ENCODE data around the gene NDUFV1. TPM values are rescaled to one million over a fixed set of nuclear protein-coding genes. Genes with fewer than 3 reads are reported as not detected.
"Not testable (repeated sequence)": the region's sequence is repeated elsewhere in the genome, so short reads cannot be mapped to it uniquely, and the experiment has no call there.

Gene NDUFV1
- total and polyA plus RNA-seq, 12 donors = 84.2 to 439 (median 244) TPM

DNA sequence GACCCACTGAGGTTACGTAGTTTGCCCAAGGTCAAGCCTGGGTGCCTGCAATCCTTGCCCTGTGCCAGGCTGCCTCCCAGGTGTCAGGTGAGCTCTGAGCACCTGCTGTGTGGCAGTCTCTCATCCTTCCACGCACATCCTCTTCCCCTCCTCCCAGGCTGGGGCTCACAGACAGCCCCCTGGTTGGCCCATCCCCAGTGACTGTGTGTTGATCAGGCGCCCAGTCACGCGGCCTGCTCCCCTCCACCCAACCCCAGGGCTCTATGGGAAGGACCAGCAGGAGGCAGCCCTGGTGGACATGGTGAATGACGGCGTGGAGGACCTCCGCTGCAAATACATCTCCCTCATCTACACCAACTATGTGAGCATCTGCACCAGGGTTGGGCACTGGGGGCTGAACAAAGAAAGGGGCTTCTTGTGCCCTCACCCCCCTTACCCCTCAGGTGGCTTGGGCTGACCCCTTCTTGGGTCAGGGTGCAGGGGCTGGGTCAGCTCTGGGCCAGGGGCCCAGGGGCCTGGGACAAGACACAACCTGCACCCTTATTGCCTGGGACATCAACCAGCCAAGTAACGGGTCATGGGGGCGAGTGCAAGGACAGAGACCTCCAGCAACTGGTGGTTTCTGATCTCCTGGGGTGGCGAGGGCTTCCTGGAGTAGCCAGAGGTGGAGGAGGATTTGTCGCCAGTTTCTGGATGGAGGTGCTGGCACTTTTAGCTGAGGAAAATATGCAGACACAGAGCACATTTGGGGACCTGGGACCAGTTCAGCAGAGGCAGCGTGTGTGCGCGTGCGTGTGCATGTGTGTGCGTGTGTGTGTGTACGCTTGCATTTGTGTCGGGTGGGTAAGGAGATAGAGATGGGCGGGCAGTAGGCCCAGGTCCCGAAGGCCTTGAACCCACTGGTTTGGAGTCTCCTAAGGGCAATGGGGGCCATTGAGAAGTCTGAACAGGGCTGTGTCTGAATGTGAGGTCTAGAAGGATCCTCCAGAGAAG is 21.6 kb upstream of the NDUFV1 start:
- intact Hi-C loops (cut with DNase I) = no loop called here
- Histone ChIP-seq H3K27ac (peak overlapping the region in 4 of 5 donors; percentile 94 to 96 (median 95)), H3K36me3 (replicated peaks in 1 of 2) (peaks cover 0 to 8% of the 10 kb centered on the region in 2 donors), H3K27me3 (no peaks in the 10 kb centered on the region), H3K9me3 (replicated peaks in 1 of 3) (no peaks in the 10 kb centered on the region), H3K4me1 (replicated peaks in 1 of 2) (peaks cover 4 to 10% of the 10 kb centered on the region in 2 donors), H3K4me3 (peak overlapping the region in 1 of 4 donors; percentile 80)
- peak in 2 of 7 donors; percentile 19 to 20 for DNase-seq
- WGBS, 4 donors = 91 to 97% (median 91%) methylated on average over 14 to 21 of the region's 21 CpGs
- TF ChIP-seq, protein P1, sequence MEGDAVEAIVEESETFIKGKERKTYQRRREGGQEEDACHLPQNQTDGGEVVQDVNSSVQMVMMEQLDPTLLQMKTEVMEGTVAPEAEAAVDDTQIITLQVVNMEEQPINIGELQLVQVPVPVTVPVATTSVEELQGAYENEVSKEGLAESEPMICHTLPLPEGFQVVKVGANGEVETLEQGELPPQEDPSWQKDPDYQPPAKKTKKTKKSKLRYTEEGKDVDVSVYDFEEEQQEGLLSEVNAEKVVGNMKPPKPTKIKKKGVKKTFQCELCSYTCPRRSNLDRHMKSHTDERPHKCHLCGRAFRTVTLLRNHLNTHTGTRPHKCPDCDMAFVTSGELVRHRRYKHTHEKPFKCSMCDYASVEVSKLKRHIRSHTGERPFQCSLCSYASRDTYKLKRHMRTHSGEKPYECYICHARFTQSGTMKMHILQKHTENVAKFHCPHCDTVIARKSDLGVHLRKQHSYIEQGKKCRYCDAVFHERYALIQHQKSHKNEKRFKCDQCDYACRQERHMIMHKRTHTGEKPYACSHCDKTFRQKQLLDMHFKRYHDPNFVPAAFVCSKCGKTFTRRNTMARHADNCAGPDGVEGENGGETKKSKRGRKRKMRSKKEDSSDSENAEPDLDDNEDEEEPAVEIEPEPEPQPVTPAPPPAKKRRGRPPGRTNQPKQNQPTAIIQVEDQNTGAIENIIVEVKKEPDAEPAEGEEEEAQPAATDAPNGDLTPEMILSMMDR (IDR thresholded peaks at IDR 0.05) = no peak
- no peak for TF ChIP-seq POLR2A (IDR thresholded peaks at IDR 0.05)

- H3K4me1 ChIP-seq (replicated peaks in 1 of 2) = peaks cover 4 to 10% of the 10 kb centered on the region in 2 donors
- TF ChIP-seq POLR2A (IDR thresholded peaks at IDR 0.05) = no peak
- TF ChIP-seq, protein P1 (IDR thresholded peaks at IDR 0.05) = no peak
- H3K27ac ChIP-seq = no peak overlapping the region
- no peaks in the 10 kb centered on the region for H3K27me3 ChIP-seq
- no peak for DNase-seq
- H3K4me3 ChIP-seq = no peak overlapping the region
- H3K9me3 ChIP-seq (replicated peaks in 1 of 3) = no peaks in the 10 kb centered on the region
- intact Hi-C loops (cut with DNase I) = no loop called here
- WGBS, 4 donors = 79 to 99% (median 95%) methylated on average over 4 of the region's 4 CpGs
- peaks cover 0 to 8% of the 10 kb centered on the region in 2 donors for H3K36me3 ChIP-seq (replicated peaks in 1 of 2)
These were observed 20.8 kb upstream of the NDUFV1 start for GRCh38 chr11:67585911-67586310.

DNA sequence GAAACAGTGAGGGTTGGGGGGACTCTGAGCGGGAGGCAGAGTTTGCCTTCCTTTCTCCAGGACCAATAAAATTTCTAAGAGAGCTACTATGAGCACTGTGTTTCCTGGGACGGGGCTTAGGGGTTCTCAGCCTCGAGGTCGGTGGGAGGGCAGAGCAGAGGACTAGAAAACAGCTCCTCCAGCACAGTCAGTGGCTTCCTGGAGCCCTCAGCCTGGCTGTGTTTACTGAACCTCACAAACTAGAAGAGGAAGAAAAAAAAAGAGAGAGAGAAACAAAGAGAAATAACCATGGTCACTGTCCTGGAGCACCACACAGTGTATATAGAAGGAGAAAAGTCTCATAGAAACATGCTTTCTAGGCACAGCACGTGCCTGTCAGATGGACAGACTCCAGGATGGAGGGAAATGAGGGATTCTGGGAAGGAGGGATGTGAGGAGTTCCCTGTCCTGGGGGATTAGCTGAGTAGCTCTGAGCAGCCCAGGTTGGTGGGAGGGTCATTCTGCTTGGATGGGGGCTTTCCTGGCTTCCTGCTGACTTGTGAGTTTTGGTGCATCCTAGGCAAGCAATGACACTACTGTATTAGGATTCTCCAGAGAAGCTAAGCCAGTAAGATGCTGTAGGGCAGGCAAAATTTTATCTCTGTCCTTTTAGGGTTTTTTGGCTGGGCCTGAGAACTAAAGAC is 20.0 kb upstream of the NDUFV1 start:
- peaks cover 4 to 10% of the 10 kb centered on the region in 2 donors for H3K4me1 ChIP-seq (replicated peaks in 1 of 2)
- 89 to 96% (median 94%) methylated on average over 5 of the region's 5 CpGs for WGBS, 4 donors
- H3K36me3 ChIP-seq (replicated peaks in 1 of 2) = peaks cover 0 to 8% of the 10 kb centered on the region in 2 donors
- no peak for DNase-seq
- intact Hi-C loops (cut with DNase I) = no loop called here
- no peak overlapping the region for H3K4me3 ChIP-seq
- H3K27ac ChIP-seq = no peak overlapping the region
- no peaks in the 10 kb centered on the region for H3K27me3 ChIP-seq
- no peak for TF ChIP-seq POLR2A (IDR thresholded peaks at IDR 0.05)
- TF ChIP-seq, protein P1 (IDR thresholded peaks at IDR 0.05) = no peak
- no peaks in the 10 kb centered on the region for H3K9me3 ChIP-seq (replicated peaks in 1 of 3)

DNA sequence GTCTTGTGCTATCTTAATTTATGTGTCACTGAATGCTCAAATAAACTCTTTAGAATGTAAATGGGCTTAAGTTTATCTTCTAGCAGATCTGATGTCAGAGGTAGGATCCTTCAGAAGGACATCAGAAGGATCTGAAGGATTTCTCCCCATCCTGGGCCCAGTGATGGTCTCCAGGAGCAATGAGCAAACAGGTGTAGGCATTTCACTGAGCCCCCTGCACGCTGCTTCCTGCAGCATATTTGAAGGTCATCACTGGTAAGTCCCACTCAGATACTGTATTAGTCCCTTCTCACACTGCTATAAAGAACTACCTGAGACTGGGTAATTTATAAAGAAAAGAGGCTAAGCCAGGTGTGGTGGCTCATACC is 18.6 kb upstream of the NDUFV1 start:
- TF ChIP-seq, protein P1 (IDR thresholded peaks at IDR 0.05) = no peak
- no peak for TF ChIP-seq POLR2A (IDR thresholded peaks at IDR 0.05)
- no peak overlapping the region for H3K4me3 ChIP-seq
- H3K36me3 ChIP-seq (replicated peaks in 1 of 2) = peaks cover 0 to 8% of the 10 kb centered on the region in 2 donors
- H3K27ac ChIP-seq = no peak overlapping the region
- no peak for DNase-seq
- intact Hi-C loops (cut with DNase I) = no loop called here
- peaks cover 4 to 10% of the 10 kb centered on the region in 2 donors for H3K4me1 ChIP-seq (replicated peaks in 1 of 2)
- WGBS, 4 donors = 73 to 90% (median 89%) methylated on average over 1 of the region's 1 CpG
- H3K9me3 ChIP-seq (replicated peaks in 1 of 3) = no peaks in the 10 kb centered on the region
- H3K27me3 ChIP-seq = no peaks in the 10 kb centered on the region

GRCh38 chr11:67588899-67589415 is 17.8 kb upstream of the NDUFV1 start:
- H3K4me3 ChIP-seq; H3K27ac ChIP-seq; H3K27me3 ChIP-seq; H3K4me1 ChIP-seq (replicated peaks in 1 of 2); DNase-seq; H3K9me3 ChIP-seq (replicated peaks in 1 of 3); intact Hi-C loops (cut with DNase I); H3K36me3 ChIP-seq (replicated peaks in 1 of 2): not testable (repeated sequence)
- 78 to 86% (median 81%) methylated on average over 11 of the region's 11 CpGs for WGBS, 4 donors
